Type B pancreatic cell (in vitro differentiated cells): ENCODE results near the gene TNNC1. TPM values are rescaled to one million over a fixed set of nuclear protein-coding genes. Genes with fewer than 3 reads are reported as not detected.

Source experiments
- DNase-seq: peaks from one replicate; pipeline ENCODE4 v3.0.0; 2021; ENCODE audit warnings: mixed read lengths; ENCODE audit not compliant: unreplicated experiment; ENCODE audit errors: extremely low spot score
- H3K27ac Mint-ChIP-seq: 2 replicates; pipeline ENCODE4 v1.8.0; 2021; ENCODE audit warnings: mild to moderate bottlenecking, mixed read lengths
- H3K27me3 Mint-ChIP-seq: 2 replicates; pipeline ENCODE4 v1.8.0; 2021; ENCODE audit warnings: mixed read lengths
- H3K36me3 Mint-ChIP-seq: 2 replicates; pipeline ENCODE4 v1.8.0; 2021; ENCODE audit warnings: mixed read lengths
- H3K4me1 Mint-ChIP-seq: one replicate; pipeline ENCODE4 v1.8.0; 2021; ENCODE audit warnings: mixed read lengths; ENCODE audit not compliant: unreplicated experiment
- H3K4me3 Mint-ChIP-seq: 2 replicates; pipeline ENCODE4 v1.8.0; 2021; ENCODE audit warnings: mild to moderate bottlenecking, mixed read lengths
- H3K9me3 Mint-ChIP-seq: 2 replicates; pipeline ENCODE4 v1.8.0; 2021; ENCODE audit warnings: mixed read lengths
- total RNA-seq: library from RNA; stranded (reverse); gene quantifications from 2 replicates; pipeline ENCODE4 v1.2.1, GENCODE V29; 2021; ENCODE audit warnings: low replicate concordance
- TF ChIP-seq, protein P1 (sequence below): fragments of 200-600 bp; sonication (generic); conservative IDR thresholded peaks from 2 replicates; pipeline ENCODE4 v1.5.0; 2021; ENCODE audit warnings: antibody characterized with exemption, mild to moderate bottlenecking

TNNC1 gene
- total RNA-seq, 1 donor from 2014 or later = 6.6 TPM

DNA sequence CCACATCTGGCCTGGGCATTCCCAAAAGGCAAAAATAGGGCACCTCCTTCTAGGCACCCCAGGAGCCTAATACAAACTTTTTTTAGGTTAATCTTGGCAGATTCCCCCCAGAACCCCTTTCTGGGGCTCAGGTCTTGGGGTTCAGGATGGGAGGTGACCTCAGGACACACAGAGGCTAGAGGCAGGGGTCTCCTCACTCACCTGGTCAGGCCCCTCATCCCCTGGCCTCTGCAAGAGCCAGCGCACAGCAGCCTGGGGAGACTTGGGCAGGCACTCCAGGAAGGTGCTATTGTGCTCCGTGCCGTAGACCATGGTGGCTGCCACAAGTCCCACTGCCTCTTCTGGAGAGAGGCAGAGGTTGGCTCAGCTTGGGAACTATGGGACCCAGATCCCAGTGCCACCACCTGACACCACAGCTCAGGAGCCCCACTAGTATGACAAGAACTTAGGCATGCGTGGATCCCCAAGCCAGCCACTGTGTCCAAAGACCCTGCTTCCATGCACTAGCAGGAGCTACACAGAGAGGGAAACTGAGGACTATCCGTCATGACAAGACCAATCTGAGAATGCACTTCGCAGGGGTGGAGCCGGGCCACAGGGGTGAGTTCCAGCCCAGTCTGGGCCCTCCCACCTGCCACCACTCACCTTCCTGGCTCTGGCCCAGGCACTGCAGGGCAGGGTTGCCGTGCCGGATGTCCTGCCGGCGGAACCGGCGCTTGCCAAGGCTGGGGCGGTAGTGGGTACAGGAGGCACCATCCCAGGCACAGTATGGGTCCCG lies 16.3 kb downstream of the TNNC1 start:
- Mint-ChIP-seq H3K9me3 (no peaks in the 10 kb centered on the region), H3K27ac (no peak overlapping the region), H3K36me3 (no peaks in the 10 kb centered on the region), H3K4me1 (peaks cover 15% of the 10 kb centered on the region), H3K27me3 (no peaks in the 10 kb centered on the region), H3K4me3 (no peak overlapping the region)
- no peak for DNase-seq
- TF ChIP-seq, protein P1, sequence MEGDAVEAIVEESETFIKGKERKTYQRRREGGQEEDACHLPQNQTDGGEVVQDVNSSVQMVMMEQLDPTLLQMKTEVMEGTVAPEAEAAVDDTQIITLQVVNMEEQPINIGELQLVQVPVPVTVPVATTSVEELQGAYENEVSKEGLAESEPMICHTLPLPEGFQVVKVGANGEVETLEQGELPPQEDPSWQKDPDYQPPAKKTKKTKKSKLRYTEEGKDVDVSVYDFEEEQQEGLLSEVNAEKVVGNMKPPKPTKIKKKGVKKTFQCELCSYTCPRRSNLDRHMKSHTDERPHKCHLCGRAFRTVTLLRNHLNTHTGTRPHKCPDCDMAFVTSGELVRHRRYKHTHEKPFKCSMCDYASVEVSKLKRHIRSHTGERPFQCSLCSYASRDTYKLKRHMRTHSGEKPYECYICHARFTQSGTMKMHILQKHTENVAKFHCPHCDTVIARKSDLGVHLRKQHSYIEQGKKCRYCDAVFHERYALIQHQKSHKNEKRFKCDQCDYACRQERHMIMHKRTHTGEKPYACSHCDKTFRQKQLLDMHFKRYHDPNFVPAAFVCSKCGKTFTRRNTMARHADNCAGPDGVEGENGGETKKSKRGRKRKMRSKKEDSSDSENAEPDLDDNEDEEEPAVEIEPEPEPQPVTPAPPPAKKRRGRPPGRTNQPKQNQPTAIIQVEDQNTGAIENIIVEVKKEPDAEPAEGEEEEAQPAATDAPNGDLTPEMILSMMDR = no peak

DNA sequence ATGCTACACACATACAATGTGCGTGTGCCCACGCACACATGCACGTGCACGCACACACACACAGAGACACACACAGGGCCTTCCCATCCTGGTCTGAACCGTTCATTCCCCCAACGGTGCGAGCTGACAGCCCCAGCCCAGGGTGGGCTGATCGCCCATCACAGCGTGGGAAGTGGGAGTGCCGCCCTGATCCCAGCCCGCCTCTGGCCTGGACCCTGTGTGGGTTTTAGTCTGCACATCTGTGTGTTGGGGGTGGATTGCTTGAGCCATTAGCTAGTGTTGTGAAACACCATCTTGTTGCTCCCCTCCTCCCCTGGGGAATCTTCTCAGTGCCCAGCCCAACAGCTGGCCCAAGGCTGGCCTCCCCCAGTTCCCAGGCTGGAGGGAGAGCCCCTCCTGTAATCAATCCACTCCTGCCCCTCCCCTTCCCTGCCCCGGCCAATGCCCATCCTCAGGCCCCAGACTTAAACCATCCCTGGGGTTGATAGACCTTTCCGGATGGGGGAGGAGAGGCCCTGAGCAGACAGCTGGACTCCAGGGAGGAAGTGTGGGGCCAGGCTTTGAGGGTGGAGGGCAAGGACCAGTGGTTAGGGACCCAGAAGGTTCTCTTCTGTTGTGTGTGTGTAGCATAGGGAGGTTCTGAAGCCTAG lies 17.2 kb downstream of the TNNC1 start:
- no peaks in the 10 kb centered on the region for H3K9me3 Mint-ChIP-seq
- peaks cover 22% of the 10 kb centered on the region for H3K4me1 Mint-ChIP-seq
- no peak overlapping the region for H3K27ac Mint-ChIP-seq
- H3K27me3 Mint-ChIP-seq = no peaks in the 10 kb centered on the region
- TF ChIP-seq, protein P1 = no peak
- no peak overlapping the region for H3K4me3 Mint-ChIP-seq
- no peak for DNase-seq
- H3K36me3 Mint-ChIP-seq = no peaks in the 10 kb centered on the region

DNA sequence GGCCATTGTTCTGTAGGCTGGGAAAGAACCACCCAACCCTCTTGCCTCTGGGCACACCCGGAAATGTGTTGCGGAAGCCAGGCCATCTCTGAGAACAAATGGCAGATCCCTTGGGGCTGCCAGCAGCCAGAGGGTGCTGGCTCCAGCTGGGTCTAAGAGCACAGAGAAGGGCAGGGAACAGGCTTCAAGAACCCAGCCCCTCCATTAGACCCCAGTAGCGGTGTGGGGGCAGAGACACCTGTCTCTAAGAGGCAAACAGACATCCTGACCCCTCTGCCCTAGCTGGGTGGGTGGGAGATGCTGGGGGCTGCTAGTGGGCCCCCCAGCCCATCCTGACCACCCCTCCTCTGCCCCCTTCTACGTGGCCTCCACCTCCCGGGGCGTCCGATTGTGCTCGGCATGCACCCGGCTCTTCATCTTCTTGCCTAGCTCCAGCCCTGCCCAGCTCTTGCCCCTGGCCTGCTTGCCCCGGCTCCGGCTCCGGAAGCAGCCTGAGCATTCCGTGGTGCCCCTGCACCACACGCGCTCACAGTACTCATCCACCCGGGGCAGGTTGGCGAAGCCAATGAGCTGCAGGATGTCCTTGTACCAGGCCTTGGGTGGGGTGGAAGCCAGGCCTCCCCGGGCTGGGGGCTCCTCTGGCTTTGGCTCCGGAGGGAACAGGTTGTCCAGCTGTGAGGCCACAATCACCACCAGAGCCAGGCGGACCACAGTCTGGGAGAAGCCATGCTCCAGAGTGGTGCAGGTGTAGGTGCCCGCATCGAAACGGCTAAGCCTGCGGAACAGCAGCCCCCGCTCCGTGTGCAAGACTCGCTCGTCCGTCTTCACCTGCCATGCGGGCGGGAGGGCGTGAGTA lies 18.4 kb downstream of the TNNC1 start:
- DNase-seq = no peak
- Mint-ChIP-seq H3K4me3 (no peak overlapping the region), H3K9me3 (no peaks in the 10 kb centered on the region), H3K27ac (no peak overlapping the region), H3K36me3 (no peaks in the 10 kb centered on the region), H3K4me1 (peaks cover 23% of the 10 kb centered on the region), H3K27me3 (no peaks in the 10 kb centered on the region)
- TF ChIP-seq, protein P1 = no peak

DNA sequence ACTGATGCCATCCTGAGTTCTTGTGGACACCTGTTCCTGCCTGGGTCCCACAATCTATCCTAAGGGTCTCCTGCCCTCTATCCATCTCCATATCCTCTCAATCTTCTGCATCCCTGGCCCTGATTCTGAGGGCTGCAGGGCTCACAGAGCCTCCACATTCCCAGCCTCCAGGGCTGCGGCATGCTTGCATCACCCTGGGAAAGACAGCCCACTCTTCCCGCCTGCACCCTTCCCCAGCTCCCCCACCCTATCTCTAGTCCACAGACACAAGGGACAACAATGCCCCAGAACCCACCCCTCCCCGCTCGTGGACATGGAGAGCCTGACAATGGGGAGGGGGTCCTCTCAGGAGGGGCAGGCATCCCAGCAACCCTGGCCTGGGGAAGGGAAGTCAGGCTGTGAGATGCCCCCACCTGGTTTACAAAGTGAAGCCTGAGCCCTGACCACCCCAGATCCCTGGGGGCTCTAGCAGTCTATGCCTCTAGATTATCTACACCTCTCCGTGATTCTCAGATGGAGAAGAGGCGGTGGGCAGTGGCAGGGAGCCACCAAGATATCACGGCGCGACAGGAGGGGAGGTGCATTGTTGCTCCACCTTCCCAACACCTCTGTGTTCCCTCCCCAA lies 19.2 kb downstream of the TNNC1 start:
- no peak overlapping the region for H3K27ac Mint-ChIP-seq
- TF ChIP-seq, protein P1 = no peak
- DNase-seq = no peak
- no peak overlapping the region for H3K4me3 Mint-ChIP-seq
- peaks cover 23% of the 10 kb centered on the region for H3K4me1 Mint-ChIP-seq
- no peaks in the 10 kb centered on the region for H3K36me3 Mint-ChIP-seq
- H3K9me3 Mint-ChIP-seq = no peaks in the 10 kb centered on the region
- no peaks in the 10 kb centered on the region for H3K27me3 Mint-ChIP-seq

DNA sequence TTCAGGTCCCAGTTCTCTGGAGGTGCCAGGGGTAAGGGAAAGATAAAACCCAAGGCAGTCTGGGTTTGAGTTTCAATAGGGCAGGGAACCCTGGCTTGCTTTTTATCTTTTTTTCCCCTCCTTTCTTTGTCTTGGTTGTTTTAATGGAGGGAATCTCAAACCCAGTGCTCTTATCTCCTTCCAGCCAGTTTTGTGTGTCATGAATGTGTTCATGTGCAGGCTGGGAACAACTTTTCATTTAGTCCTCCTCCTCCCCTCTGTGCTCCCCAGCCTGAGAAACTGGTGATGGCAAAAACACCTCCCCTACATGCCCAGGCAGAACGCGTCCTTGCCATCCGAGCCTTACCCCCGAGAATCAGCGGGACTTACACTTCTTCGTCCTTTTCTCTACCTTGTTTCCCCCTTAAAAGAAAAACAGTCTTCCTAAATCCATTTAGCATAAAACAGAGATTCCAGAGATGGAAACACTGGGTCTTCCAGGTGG lies 19.8 kb downstream of the TNNC1 start:
- DNase-seq = no peak
- Mint-ChIP-seq H3K36me3 (no peaks in the 10 kb centered on the region), H3K9me3 (no peaks in the 10 kb centered on the region), H3K4me1 (peaks cover 23% of the 10 kb centered on the region), H3K4me3 (no peak overlapping the region), H3K27ac (peak overlapping the region; percentile 33), H3K27me3 (no peaks in the 10 kb centered on the region)
- TF ChIP-seq, protein P1 = no peak
